Measurements from ENCODE around the gene ARIH2.

- TF ChIP-seq EP300 (IDR thresholded peaks at IDR 0.05) (no peak), CTCF (IDR thresholded peaks at IDR 0.05) (no peak), POLR2A (IDR thresholded peaks at IDR 0.05) (no peak)
Observed at GRCh38 chr3:49009396-49009795, 90.8 kb downstream of the ARIH2 start.
